ENCODE measurements around the gene KIF13A. TPM values are rescaled to one million over a fixed set of nuclear protein-coding genes. Genes with fewer than 3 reads are reported as not detected.

KIF13A gene
- total RNA-seq, 4 donors from 2014 or later, result 39.6 to 51.6 (median 43.2) TPM

DNA sequence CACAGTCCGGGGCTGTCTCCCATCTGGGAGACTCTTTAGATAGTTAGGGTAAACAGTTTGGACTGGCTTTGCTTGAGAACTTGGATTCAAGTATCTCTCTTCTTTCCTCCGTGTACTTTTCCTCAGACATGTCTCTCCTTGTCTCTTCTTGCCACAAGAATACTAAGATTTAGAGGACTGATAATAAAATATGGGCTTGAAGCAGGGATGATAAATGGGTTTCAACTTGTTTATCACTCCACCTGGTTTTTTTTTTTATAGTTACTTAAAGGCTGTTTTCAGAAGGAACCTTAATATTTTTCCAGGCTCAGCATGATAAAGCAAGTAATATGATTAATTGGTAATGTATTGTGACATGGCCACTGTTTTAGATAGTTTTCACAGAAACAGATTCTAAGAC is 40.9 kb upstream of the KIF13A start:
- no peaks in the 10 kb centered on the region for H3K36me3 ChIP-seq
- H3K4me3 ChIP-seq, result no peak overlapping the region
- no peaks in the 10 kb centered on the region for H3K9me3 ChIP-seq
- no peaks in the 10 kb centered on the region for H3K27me3 ChIP-seq
- TF ChIP-seq, protein P1, sequence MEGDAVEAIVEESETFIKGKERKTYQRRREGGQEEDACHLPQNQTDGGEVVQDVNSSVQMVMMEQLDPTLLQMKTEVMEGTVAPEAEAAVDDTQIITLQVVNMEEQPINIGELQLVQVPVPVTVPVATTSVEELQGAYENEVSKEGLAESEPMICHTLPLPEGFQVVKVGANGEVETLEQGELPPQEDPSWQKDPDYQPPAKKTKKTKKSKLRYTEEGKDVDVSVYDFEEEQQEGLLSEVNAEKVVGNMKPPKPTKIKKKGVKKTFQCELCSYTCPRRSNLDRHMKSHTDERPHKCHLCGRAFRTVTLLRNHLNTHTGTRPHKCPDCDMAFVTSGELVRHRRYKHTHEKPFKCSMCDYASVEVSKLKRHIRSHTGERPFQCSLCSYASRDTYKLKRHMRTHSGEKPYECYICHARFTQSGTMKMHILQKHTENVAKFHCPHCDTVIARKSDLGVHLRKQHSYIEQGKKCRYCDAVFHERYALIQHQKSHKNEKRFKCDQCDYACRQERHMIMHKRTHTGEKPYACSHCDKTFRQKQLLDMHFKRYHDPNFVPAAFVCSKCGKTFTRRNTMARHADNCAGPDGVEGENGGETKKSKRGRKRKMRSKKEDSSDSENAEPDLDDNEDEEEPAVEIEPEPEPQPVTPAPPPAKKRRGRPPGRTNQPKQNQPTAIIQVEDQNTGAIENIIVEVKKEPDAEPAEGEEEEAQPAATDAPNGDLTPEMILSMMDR (IDR thresholded peaks at IDR 0.05), result no peak
- TF ChIP-seq POLR2A (IDR thresholded peaks at IDR 0.05), result no peak
- no peak for DNase-seq
- no peak overlapping the region for H3K27ac ChIP-seq
- H3K4me1 ChIP-seq, result no peaks in the 10 kb centered on the region

DNA sequence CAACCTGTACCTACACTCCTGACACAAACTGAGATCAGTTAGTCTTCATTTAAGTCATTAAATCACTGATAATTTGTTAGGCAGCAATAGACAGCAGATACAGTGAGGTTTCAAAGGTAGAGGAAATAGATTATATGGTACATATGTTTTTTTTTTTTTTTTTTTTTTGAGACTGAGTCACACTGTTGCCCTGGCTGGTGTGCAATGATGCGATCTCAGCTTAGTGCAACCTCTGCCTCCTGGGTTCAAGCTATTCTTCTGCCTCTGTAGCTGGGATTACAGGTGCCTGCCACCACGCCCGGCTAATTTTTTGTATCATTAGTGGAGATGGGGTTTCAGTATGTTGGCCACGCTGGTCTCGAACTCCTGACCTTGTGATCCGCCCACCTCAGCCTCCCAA is 38.2 kb upstream of the KIF13A start:
- Histone ChIP-seq H3K4me3 (no peak overlapping the region), H3K27me3 (no peaks in the 10 kb centered on the region), H3K27ac (no peak overlapping the region), H3K36me3 (no peaks in the 10 kb centered on the region), H3K4me1 (no peaks in the 10 kb centered on the region), H3K9me3 (no peaks in the 10 kb centered on the region)
- TF ChIP-seq, protein P1 (IDR thresholded peaks at IDR 0.05), result no peak
- TF ChIP-seq POLR2A (IDR thresholded peaks at IDR 0.05), result no peak
- DNase-seq, result no peak

GRCh38 chr6:18024876-18025275 is 37.4 kb upstream of the KIF13A start:
- Histone ChIP-seq H3K4me1 (no peaks in the 10 kb centered on the region), H3K27me3 (no peaks in the 10 kb centered on the region), H3K9me3 (no peaks in the 10 kb centered on the region), H3K4me3 (no peak overlapping the region), H3K27ac (no peak overlapping the region), H3K36me3 (no peaks in the 10 kb centered on the region)
- TF ChIP-seq, protein P1 (IDR thresholded peaks at IDR 0.05), result no peak
- no peak for TF ChIP-seq POLR2A (IDR thresholded peaks at IDR 0.05)
- DNase-seq, result no peak

- no peak overlapping the region for H3K27ac ChIP-seq
- H3K4me3 ChIP-seq, result no peak overlapping the region
- DNase-seq, result no peak
- H3K9me3 ChIP-seq, result no peaks in the 10 kb centered on the region
- no peaks in the 10 kb centered on the region for H3K27me3 ChIP-seq
- TF ChIP-seq, protein P1 (IDR thresholded peaks at IDR 0.05), result no peak
- no peak for TF ChIP-seq POLR2A (IDR thresholded peaks at IDR 0.05)
- H3K36me3 ChIP-seq, result no peaks in the 10 kb centered on the region
- H3K4me1 ChIP-seq, result no peaks in the 10 kb centered on the region
Observed at GRCh38 chr6:18023891-18024290, 36.5 kb upstream of the KIF13A start.

GRCh38 chr6:18022398-18023231 is 35.2 kb upstream of the KIF13A start:
- Histone ChIP-seq H3K4me1 (no peaks in the 10 kb centered on the region), H3K27ac (no peak overlapping the region), H3K9me3 (no peaks in the 10 kb centered on the region), H3K27me3 (no peaks in the 10 kb centered on the region), H3K4me3 (no peak overlapping the region), H3K36me3 (no peaks in the 10 kb centered on the region)
- no peak for TF ChIP-seq POLR2A (IDR thresholded peaks at IDR 0.05)
- TF ChIP-seq, protein P1 (IDR thresholded peaks at IDR 0.05), result no peak
- DNase-seq, result no peak

Data from Peyer's patch (tissue), 4 donors.